GM23248 (cell line): Measurements from ENCODE around the gene TTK.

Source experiments
- EZH2 ChIP-seq: fragments of 200-600 bp; sonication (generic); IDR thresholded peaks from 2 replicates; pipeline ENCODE4 v1.6.1; 2018; ENCODE audit warnings: antibody characterized with exemption, mild to moderate bottlenecking; ENCODE audit not compliant: insufficient read depth, poor library complexity, severe bottlenecking
- EZH2phosphoT487 ChIP-seq: fragments of 200-600 bp; sonication (generic); IDR thresholded peaks from 2 replicates; pipeline ENCODE4 v1.6.1; 2018; ENCODE audit warnings: antibody characterized with exemption, moderate library complexity, mild to moderate bottlenecking, low read depth; ENCODE audit not compliant: insufficient read depth

- TF ChIP-seq EZH2phosphoT487, result no peak
- TF ChIP-seq EZH2, result no peak
Measured at GRCh38 chr6:79993012-79993910, 11.2 kb upstream of the TTK start.
